Stimulated activated CD8-positive, alpha-beta memory T cell treated with anti-CD3 and anti-CD28 coated beads, Interleukin-2, amount 100 ng/mL, for 48 hours (primary cell): ENCODE measurements around the gene MKS1.
A peak's percentile ranks its signal among the peaks of the same experiment; 100 is the strongest.

Experiments used
- DNase-seq, 2 donors: peaks; one replicate each; pipeline ENCODE4 v3.0.0-alpha.2; 2020; ENCODE audit warnings: low read depth in 2 of 2

MKS1 gene

DNA sequence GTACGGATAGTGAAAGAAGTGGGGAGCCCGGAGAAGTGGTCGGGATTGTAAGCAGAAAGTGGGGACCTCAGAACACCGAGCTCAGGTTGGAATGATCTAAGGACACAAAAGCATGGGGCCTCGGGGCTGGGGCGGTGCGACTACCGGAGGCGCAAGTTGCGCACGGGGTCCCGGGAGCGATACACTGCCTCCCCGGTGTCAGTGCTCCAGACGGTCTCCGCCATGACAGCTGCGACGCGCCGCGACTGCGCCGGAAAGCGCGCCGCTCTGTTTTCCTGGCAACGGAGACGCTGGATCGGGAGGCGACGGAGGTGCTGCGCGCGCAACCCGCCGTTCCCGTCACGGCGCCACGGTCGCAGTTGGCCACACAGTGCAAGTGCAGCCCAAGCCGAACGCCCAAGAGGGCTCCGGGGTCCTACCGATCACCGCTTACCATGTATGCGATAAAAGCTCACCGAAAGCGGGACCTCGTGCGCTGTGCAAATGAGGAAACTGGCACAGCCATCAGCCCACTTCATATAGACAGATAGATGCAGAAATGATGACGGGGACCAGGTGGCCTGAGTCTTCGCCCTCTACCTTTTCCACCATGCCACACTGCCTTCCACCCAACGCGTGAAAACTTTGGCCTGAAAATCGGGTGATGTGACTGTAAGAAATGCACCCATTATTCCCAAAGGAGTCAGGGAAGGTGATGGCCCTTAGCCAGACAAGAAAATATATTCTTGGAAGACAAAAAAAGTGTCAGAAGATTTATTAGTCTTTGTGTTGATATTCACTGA lies at the start of gene MKS1:
Gene MKS1, minus strand, starts transcription at position 249 of the 782 bp plus-strand sequence. Its CDS starts 25 bp downstream, at position 224.
- peak; percentile 94 for DNase-seq

DNA sequence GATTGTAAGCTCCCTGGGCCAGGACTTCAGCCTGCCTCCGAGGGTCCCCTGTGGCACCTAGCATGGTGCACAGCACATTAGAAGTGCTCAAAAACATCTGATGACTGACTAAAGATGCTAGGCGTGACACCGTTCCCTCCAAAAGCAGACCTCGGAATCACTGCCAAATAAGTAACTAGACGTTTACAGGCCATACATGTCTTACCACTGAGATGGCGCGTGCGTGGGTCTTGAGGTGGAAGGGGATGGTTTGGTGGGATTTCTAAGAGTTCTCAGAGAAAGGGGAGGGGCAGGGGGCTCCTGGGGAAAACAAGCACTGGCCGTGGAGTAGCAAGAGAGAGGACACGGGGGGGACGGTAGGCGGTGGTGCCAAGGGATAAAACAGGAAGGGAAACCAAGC lies 49.3 kb upstream of the MKS1 start:
- no peak for DNase-seq

DNA sequence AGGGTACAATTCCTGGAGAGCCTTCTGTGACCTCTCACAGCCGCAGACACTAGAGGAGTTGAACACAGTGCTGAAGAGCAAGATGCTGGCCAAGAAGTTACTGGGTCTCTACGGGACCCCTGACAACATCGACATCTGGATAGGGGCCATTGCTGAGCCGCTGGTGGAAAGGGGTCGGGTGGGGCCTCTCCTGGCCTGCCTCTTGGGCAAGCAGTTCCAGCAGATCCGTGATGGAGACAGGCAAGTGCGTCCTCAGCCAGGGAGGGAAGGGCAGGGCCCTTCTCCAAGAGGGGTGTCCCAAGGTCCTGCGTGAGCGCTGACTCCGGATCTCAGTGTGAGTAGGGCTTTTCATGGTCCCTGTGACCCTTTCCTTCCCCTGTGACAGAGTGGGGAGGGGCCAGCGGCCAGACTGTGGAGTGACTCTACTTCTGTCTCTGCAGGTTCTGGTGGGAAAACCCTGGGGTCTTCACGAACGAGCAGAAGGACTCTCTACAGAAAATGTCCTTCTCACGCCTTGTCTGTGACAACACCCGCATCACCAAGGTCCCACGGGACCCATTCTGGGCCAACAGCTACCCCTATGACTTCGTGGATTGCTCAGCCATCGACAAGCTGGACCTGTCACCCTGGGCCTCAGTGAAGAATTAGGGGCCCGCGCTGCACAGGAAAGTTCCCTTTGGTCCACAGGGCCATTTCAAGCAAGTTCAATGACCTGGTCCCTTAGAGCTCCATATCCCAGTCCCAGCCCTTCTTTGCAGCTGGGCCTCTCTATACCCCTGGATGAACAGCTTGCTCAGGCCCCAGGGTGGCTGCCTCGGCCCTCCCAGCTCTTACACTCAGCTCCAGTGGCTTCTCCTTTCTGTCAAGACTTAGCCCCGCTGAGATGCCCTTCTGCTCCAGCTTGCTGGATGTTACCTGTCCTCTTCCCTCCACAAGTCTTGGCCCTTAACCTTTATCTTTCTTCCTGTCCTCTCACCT lies 48.6 kb upstream of the MKS1 start:
- no peak for DNase-seq

DNA sequence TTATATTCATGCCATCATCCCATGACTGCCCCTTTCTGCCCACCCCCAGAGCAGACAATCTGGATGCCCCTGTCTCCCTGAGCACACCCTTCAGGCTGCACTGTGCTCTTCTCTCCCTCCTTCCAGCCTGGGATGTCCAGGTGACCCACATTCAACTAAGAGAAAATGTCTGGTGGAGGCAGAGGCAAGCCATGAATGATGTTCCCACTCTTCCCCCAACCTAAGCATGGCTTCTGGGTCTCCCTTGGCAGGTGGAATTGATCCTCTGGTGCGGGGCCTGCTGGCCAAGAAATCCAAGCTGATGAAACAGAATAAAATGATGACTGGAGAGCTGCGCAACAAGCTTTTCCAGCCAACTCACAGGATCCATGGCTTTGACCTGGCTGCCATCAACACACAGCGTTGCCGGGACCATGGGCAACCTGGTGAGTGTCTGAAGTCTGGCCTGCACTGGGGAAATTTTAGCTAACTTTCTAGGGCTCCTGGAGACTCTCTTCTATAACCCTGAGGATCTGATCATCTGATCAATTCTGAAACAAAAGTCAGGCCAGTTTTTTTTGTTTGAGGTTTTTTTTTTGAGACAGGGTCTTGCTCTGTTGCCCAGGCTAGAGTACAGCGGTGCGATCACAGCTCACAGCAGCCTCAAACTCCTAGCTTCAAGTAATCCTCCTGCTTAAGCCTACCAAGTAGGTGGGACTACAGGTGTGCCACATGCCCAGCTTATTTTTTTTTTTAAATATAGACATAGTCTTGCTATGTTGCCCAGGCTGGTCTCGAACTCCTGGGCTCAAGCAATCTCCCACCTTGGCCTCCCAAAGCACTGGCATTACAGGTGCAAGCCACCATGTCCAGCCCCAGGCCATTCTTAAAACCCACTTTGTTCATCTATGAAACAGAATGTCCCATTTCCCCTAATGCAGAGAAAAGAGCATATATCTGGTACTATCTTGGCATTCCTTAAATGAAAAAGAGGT lies 47.1 kb upstream of the MKS1 start:
- no peak for DNase-seq

DNA sequence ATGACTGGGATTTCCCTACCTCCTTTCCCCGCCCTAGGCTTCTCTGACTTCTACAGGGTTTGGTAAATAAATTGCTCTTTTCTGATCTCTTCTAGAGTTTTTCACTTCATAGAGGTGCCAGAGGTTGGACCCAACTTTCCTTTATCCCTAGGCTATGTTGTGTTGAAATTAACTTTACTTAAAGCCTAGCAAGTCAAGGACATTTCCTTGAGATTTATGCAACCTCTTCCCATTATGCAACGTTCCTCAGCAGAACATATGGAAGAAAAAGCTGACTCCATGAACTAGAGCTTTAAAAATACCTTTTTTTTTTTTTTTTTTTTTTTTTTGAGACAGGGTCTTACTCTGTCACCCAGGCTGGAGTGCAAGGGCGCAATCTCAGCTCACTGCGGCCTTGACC lies 46.2 kb upstream of the MKS1 start:
- no peak for DNase-seq

DNA sequence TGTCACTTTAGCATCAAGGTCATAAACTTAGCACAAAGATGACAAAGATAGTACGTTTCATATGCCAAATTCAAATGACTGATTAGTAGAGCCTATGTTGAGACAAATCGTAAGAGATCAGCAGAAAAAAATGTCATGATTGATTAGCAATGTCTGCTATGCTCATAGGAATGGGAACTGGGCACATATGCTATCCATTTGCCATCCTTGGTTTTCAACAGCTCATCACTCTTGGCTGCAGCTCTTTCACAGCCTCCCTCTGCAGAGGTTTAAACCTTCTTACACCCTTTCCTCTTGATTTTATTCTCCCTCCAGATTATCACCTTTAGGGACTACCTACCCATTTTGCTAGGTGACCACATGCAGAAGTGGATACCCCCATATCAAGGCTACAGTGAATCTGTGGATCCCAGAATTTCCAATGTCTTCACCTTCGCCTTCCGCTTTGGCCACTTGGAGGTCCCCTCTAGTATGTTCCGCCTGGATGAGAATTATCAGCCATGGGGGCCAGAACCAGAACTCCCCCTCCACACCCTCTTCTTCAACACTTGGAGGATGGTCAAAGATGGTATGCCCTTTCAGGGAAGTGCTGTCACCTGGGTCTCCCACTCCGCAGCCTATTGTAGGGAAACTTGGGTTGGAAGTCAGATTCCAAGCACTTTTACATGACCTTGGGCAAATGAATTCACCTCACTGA lies 45.5 kb upstream of the MKS1 start:
- no peak for DNase-seq

DNA sequence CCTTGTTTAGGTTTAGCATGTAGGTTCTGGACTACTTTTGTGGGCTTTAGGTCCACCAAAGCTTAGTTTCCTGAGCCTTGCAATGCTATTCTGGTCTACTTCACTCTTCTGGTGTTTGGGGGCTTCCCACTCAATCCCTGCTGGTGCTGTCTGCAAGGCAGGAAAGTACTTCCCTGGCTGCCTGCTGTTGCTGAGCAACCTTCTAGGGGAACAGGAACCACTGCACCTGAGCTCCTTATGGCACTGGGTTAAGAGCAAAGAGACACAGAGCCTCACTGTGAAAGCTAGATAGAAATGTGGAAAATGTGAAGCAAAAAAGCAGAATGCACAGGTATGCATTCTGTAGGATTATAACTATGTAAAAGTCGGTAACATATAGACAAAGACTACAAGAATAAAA lies 44.7 kb upstream of the MKS1 start:
- no peak for DNase-seq

DNA sequence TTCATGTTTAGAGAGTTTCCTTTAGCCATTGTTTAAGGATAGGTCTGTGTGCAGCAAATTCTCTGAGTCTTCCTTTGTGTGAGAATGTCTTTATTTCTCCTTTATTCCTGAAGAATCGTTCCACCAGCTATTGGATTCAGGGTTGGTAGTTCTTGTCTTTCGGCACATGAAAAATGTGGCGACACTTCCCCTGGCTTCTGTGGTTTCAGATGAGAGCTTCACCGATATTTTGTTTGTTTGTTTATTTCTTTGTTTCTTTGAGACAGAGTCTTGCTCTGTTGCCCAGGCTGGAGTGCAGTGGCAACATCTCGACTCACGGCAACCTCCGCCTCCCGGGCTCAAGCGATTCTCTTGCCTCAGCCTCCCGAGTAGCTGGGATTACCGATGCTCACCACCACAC lies 43.1 kb upstream of the MKS1 start:
- no peak for DNase-seq

DNA sequence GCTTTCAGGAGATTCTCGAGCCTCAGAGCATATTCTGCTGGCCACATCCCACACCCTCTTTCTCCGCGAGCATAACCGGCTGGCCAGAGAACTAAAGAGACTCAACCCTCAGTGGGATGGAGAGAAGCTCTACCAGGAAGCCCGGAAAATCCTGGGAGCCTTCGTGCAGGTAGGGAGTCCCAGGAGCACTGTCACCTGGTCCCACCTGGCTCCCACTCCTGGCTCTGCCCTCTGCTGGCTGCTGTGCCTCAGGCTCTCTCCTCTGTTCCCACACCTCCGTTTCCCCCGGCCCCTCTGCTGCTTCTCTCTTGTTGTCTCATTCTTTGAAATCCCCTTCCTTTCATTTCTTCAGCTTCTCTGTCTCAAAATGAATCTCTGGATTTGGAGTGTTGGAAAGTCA lies 35.7 kb upstream of the MKS1 start:
- no peak for DNase-seq

DNA sequence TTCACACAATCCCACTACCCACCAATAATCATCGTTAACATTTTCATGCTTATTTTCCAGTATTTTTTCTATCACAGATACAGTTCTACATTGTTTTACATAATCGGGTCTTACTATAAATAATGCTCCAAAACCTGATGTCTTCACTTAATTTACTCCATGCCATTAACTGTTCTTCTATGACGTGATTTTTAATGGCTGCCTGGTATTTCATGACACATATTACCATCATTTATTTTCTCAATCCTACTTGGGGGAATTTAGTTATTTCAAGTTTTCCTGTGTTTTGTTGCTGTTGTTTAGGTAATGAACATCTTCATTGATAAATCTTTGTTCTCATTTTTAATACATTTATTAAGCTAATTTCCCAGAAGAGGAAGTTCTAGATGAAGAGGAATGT lies 34.0 kb upstream of the MKS1 start:
- DNase-seq = no peak

DNA sequence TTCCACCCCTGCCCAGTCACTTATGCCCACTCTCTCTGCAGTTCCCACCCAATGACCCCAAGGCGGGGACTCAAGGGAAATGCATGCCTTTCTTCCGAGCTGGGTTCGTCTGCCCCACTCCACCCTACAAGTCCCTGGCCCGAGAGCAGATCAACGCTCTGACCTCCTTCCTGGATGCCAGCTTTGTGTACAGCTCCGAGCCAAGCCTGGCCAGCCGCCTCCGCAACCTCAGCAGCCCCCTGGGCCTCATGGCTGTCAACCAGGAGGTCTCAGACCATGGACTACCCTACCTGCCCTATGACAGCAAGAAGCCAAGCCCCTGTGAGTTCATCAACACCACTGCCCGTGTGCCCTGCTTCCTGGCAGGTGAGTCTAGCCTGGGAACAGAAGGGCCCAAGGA lies 33.1 kb upstream of the MKS1 start:
- DNase-seq = no peak

DNA sequence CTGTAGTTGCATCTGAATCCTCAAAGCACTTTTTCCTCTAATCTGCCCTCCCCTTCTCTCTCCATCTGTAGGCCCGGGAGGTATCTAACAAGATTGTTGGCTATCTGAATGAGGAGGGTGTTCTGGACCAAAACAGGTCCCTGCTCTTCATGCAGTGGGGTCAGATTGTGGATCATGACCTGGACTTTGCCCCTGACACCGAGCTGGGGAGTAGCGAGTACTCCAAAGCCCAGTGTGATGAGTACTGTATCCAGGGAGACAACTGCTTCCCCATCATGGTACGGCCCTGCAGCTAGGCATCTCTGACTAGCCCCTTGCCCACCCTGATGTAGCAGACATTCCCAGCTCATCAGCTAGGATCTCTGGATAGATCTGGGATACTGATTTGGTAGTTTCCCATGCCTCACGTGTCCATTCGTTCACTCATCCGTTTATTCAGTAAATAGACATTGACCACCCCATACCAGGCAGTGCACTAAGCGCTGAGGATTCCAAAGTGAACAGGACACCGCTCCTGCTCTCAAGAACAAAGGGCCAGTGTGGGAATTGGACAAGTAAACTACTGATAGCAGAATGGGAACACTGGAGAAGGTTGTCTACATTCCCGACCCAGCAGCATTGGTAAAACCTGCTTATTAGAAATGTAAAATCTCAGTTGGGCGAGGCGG lies 31.4 kb upstream of the MKS1 start:
- DNase-seq = no peak

DNA sequence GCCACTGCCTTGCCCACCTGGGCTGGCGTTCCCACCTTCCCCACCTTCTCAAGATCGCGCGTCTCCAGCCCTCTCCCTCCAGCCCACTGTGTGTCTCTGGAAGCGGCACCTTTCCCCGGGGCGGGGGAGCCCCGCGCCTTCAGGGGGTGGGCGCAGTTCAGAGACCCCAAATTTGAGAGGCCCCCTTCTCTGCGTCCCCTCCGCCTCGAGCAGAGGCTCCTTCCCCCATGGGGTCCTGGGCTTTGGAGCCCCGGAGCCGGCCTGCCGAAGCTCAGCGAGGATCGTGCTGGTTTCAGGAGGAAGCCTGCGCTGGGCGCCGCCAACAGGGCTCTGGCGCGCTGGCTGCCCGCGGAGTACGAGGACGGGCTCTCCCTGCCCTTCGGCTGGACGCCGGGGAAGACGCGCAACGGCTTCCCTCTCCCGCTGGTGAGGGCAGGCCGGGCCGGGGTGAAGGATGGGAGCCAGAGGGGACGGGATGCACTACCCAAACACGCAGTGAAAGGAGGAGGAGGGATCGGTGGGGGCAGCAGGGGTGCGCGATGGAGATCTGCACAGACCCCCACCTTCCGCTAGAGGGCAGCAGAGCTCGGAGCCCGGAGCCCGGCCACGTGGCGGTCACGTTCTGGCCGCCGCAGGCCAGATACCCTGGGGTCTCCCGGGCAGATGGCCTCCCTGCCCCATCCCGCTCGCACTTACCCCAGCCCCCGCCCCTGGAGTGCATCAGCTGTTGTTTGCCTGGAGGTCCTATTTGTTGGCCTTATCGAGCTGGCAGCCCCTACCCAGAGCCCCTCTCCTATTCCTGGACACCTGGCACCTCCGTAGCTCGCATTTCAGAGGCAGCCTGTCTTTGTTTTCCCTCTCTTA lies 30.4 kb upstream of the MKS1 start:
- peak; percentile 62 for DNase-seq

DNA sequence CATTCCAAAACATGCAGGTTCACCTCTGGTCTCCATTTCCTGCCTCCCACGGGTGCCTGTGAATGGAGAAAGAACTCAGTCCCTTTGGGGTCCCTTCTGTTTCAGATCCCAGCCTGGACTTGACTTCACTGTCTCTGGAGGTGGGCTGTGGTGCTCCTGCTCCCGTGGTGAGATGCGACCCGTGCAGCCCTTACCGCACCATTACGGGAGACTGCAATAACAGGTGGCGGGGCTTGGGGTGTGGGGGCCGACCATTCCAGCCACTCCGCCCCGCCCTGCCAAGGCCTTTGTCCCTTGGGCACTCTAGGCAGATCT lies 29.9 kb upstream of the MKS1 start:
- no peak for DNase-seq

DNA sequence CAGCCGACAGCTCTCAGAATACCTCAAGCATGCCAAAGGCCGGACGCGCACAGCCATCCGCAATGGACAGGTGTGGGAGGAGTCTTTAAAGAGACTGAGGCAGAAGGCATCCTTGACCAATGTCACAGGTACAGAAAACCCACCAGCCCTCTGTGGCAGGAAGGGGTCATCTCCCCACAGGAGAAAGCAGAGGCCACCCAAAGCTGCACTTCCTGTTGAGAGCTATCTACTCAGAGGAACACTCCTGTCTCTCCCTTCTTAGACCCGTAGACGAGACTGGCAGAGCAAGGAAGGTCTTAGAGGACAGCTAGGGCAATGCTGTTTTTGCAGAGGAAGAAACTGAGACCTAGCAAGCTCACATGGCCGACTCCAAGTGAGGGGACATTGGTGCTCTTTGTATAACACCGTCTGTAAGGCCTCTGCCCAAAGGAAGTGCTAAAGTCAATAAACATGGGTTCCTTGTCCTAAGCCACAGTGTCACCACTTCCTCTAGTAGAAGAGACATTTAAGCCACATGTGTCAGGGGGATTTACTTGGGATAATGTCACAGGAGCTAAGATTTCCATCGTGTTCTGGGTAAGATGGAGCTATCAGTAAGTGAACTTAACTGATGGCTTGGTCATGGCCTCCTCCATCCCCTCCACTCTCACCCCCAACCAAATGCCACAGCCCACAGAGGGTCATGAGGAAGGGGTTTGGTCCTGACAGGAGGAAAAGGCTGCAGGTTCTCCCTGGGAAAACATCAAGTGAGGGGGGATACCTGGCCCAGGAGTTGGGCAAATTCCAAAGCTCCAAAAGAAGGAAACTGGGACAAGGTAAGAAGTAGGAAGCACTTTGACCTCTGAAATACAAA lies 28.7 kb upstream of the MKS1 start:
- no peak for DNase-seq

DNA sequence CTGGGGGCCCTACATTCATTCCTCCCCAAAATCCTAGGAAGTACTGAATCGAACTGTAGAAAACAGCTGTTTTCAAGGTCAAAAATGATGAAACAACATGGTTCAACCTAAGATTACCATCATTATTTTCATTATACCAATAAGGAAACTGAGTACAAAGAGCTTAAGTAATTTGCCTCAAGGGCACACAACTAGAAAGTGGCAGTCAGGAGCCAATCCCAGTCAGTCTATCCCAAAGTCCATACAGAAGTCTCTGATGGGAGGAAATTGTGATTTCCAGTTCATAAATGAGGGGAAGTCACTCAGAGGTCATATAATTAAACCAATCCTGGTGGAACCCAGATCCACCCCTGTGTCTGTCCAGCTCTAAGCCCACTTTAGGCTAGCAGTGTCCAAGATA lies 27.7 kb upstream of the MKS1 start:
- DNase-seq = no peak

DNA sequence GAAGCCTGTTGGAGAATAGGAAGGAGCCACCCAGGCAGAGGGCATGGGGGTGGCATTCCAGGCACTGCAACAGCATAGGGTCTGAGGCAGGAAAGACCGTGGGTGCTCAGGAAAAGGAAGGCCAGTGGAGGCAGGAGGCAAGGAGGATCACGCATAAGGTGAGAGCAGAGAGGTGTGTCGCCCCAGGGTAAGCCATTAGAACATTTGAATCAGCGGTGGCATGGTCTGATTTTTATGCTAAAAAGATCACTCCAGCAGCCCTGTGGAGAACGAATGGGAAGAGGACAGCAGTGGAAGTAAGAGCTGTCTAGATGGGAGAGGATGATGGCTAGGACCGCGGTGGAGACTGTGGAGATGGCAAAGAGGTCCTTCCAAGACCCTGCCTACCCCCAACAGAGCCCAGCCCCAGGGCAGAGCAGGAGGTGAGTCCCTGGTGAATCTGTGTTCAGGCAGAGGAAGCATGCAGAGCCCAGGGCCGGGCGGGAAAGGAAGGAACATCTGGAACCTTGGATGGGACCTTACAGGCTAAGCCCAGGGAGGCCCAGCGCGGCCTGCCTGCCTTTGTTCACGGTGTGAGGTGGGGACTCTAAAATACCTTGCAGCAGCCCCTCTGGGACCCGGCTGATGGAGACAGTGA lies 27.2 kb upstream of the MKS1 start:
- no peak for DNase-seq

DNA sequence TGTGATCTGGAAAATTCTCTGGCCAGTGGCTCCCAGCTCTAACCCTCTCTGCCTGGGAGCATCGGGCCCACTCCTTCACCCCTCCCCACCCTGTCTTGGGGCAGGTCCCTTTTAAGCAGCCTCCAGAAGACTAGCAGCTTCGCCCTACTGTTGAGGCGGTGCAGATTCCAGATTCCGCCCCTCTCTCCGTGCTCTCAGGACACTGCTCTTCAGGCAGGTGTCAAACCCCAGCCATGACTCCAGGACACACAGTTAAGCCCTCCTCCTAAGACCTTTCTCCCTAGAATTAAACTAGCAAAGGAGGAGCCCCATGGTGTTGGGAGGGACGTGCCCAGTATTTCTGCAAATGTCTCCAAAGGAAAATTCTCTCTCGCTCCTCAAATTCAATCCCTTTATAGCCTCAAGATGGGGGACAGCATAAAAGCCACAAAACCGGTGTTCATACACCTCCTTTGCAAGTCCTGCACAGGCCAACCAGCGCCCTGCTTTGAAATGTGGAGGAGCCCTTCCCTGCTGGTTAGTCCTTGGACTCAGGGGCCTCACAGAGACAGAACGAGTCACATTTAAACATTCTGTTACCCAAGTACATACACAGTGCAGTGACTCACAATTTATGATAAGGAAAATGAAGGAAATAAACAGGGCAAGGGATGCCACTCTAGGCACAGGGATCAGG lies 26.5 kb upstream of the MKS1 start:
- DNase-seq = no peak
